Breast epithelium (tissue), 3 donors: ENCODE data around the gene LRIG3.

Experiments
- CTCF ChIP-seq, 3 donors: fragments of 450-650 bp; IDR thresholded peaks; one replicate each; pipeline ENCODE4 v1.5.1; 2016 to 2017; ENCODE audit warnings: antibody characterized with exemption in 3 of 3, mild to moderate bottlenecking in 3 of 3, moderate library complexity in 3 of 3
- POLR2AphosphoS5 ChIP-seq, 3 donors: sonication (generic); formaldehyde crosslinking; IDR thresholded peaks; one replicate each; pipeline ENCODE4 v1.6.1; 2017; ENCODE audit warnings: antibody characterized with exemption in 3 of 3

- TF ChIP-seq CTCF (IDR thresholded peaks at IDR 0.05) = no peak
- no peak for TF ChIP-seq POLR2AphosphoS5 (IDR thresholded peaks at IDR 0.05)
These were observed 12.9 kb downstream of the LRIG3 start for GRCh38 chr12:58907391-58907790.
